GOT3 (cell line): ENCODE results near the gene ATP8A2.
"Not testable (repeated sequence)": the region's sequence is repeated elsewhere in the genome, so short reads cannot be mapped to it uniquely, and the experiment has no call there.

Experiments used
- DNase-seq: peaks from one replicate; lab custom pipeline; 2025; ENCODE audit warnings: mixed read lengths; lab: John Stamatoyannopoulos, UW

The ATP8A2 gene

DNA sequence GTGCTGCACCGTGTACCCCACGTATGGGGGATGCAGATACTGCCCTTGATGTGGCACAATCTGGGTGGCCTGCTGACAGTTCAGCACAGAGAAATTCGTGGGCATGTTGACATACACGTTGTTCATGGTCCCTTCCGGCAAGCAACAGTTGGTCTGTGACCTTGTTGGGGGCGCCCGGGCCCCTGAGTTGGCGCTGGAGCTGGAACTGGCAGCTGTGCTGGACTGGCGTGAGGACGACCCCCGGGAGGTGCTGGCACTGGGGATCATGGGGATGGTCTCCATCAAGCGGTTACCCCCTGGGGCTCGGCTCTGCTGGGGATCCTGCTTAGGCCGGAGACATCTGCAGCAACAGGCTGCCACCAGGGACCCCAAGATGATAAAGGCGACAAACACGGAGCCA lies 674.9 kb downstream of the ATP8A2 start:
- no peak for DNase-seq

DNA sequence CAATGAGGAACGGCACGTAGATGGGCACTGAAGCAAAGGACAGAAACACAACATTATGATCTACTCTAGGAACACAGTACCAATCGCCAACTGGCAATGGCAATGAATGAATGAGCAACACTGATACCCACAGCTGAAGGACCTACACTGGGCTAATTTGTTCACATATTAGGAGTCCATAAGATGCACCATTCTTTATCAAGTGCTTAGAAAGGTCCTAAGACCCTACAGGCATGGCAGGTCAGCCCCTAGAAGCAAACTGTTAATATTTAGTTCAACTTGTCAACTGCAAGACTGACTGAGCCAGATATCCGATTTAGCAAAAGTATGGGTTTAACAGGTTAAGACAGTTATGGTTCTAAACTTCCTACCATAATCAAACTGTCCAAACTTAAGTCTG lies 675.3 kb downstream of the ATP8A2 start:
- DNase-seq, result no peak

DNA sequence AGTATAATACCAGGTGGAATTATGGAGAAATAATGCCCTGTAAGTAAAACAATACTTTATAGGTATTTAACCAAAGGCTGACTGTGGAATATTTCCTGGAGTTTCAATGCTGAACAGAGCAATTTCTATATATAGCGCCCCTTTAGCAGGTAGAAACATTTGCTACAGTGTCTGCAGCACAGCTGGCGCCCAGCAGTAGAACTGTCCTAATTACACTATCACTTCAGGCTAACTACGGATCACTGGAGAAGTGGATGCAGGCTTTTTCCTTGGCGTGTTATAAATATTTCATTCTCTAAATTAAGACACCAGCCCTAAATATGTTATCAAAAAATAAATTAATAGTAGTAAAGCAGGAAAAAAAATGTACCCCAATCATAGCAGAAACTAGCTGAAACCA lies 677.0 kb downstream of the ATP8A2 start:
- no peak for DNase-seq

DNA sequence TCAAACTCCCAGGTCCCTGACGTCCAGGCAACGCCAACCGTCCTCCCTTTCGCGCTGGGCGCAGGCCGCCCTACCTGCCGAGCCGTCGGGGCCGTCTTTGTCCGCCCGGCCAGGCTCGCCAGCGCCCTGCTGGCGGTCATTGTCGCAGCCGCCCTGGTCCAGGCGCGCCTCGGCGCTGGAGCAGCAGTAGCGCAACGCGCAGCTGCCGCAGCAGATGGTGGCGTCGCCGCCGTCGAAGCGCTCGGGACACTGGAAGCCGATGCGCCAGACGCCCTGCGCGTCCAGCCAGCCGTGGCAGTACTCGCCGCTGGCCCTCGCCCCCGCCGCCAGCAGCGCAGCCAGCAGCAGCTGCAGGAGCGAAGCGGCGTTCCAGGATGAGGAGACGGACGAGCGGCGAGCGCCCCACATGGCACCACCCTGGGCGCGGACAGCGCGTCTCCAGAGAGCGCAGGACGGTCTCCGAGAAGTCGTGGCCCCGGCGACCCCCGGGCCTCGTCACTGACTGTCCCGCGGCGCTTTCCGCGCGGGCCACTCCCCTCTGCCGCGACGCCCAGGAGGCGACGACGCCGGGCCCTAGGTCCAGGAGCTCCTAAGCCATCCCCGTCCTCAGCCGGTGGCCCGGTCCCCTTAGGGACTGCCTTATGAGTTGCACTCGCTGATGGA lies 678.9 kb downstream of the ATP8A2 start:
- DNase-seq, result no peak

DNA sequence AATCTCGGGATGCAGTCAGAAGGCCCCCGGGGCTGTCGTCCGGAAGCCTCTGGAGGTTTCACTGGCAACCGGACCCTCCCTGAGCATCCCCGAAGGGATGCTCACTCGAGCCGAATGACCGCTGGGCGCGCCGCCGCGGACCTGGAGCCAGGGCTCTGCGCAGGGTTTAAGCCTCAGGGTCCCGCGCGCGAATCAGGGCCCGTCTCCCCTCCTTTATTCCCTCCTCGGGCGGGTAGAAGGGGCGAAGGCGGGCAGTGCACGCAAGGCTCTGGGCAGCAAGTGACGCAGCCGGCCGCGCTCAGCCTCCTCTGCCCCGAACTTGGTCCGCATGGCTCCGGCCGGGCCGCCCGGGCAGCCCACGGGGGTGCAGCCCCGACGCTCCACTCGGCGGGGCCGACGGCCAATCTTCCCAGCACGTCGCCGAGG lies 679.5 kb downstream of the ATP8A2 start:
- DNase-seq, result no peak

DNA sequence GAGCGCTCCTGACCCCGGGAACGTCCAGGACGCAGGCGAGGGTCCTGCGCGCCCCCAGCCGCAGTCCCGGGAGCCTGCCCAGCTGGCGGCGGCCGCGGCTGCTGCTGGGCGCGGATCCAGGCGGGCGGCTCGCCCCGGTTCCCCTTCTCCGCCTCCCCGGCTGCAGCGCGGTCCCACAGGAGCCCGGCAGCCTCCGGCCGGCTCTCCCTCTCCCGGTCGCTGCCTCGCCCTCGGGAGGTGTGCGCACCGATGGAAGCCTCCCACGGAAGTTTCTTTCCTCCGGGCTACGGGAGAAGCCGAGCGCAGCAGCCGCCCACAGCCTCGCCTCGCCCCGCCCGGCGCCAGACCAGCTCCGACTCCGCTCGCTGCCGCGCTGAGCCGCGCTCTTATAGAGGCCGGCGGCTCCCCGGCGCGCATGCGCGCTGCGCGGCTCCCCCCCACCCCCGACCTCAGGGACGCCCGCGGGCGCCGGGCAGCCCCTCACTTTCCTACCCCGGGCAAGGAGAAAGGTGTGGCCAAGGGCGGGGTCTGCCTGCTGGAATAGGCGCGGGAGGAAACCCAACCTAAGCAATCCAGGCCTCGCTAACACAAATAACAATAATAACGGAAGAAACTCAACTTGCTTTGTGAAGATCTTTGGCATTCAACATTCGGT lies 680.0 kb downstream of the ATP8A2 start, which contains the start of gene SHISA2:
Gene SHISA2 (minus strand): TSS at position 360 of the 655 bp plus-strand sequence. CDS start 1,041 bp downstream, outside the sequence.
- DNase-seq, result no peak

DNA sequence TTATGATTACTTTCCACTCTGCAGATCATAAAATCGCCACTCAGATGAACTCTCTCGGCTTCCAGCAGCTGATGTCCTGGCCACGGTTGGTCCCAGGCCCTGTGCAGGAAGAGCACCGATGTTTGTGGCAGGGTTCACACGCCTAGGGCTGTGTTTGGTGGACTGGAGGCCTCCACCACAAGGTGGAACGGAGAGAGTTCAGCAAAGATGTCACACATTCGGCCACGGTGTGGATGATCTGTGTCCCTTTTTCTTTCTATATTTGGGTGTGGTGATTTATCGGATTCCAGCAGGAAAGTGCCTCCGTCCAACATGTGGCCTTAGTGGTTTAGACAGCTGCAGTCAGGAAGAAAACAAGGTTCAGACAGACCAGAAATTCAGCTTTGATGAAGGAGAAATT lies 680.6 kb downstream of the ATP8A2 start:
- DNase-seq, result no peak

DNA sequence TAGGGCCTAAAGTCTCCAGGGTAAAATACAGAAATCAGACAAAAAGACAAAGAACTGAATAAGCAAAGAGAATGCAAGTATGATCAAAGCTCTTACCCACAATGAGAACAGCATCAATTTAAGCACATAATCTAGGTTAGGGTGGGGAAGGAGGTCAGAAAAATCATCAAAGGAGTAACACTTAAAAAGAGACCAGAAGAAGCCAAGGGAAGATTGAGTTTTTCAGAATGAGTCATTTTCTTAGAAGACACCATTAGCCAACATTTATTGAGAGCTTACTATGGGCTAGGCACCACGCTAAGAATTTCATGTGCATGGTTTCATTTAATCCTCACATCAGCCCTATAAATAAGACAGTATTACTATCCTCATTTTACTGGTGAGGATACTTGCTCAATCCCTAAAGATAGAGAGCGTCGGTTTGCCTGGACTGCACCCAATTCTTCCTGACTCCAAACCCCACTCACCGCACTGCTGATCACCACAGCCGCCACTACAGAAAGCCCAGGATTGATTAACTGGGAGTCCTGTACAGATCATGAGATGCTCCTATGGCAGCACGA lies 681.7 kb downstream of the ATP8A2 start:
- DNase-seq, result no peak

DNA sequence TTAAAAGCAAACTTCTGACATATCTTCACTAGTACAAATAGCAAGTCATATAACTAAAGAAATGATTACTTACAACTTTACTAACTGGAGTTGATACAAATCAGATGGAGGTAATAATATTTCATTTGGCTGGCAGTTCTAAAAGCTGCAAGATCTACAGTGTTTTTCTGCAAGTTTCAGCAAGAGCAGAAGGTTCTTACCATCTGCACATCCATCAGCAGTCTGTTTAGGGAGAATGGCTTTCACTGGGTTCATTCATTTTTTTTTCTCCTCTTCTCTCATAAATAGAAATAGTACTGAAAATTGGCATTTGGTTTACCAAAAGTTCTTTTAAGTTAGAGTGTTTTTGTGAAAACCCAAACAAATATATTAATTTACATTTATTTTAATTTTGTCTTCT lies 683.1 kb downstream of the ATP8A2 start:
- DNase-seq, result no peak

DNA sequence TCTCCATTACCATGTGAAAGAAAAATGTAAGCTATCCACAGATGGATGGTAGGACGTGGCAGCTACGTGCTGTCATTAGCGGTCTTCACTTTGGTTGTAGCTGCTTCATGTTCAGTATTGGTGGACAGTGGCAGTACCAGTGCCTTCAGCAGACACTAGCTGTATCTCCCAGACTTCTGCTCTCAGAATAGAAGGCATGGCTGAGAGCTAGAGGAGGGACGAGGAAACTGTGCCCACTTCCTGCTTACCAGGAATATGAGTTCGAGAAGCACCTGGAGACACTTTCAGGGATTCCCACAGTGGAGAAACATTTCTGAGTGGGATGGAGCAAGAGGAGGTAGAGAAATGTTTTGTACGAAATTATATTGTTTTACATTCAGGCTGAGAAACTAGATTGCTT lies 686.9 kb downstream of the ATP8A2 start:
- no peak for DNase-seq

DNA sequence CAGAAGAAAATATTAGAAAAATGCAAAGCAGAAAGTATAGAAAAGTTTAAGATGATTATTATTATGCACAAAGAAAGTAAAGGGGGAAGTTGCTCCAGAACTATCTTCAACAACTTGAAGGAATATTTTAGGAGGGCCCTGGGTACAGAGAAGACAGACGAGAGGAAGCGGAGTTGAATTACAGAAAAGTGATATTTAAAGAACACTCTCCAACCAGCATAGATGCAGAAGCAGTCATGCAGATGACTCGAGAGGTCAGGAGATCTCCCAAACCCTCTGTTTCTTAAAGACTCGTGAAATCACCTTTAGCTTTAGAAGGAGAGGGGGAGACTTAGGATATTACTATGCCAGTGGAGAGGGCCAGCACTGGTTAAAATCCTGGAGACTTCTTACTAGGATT lies 688.6 kb downstream of the ATP8A2 start:
- DNase-seq, result no peak

DNA sequence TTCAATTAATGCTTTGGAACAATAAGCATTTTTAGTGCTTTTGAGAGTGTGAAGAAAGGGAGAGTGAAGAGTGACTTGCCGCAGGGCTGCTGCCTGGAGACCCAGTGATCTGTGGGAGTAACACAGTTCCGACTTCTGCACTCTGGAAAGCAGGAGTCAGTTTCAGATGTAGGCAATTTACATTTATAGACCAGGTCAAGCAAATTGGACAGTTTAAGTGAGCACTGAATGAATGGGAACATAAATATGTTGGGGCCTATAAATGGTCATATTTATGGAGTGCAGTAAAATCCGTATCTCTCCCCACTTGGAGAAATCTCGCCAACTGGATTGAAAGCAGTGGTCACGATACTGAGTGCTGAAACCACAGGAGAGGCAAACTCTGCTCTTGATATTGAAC lies 689.5 kb downstream of the ATP8A2 start:
- DNase-seq, result no peak

DNA sequence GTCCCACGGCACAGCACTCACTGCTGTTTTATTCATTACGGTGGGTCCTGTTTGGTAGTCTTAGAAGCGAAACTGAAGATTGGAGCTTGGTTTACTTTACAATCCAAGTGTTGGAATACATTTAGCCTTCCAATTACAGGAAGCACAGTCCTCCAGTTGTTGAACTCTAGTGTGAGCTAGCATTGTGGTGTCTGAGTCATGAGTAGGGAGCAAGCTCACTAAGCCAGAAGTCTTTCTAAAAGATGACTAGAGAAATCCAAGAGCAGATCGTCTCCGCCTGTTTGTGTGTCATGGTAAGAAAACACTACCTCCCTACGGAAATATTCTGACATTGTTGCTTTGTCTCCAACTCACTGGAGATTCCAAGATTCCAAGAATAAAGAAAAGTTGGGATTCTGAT lies 690.2 kb downstream of the ATP8A2 start:
- no peak for DNase-seq

DNA sequence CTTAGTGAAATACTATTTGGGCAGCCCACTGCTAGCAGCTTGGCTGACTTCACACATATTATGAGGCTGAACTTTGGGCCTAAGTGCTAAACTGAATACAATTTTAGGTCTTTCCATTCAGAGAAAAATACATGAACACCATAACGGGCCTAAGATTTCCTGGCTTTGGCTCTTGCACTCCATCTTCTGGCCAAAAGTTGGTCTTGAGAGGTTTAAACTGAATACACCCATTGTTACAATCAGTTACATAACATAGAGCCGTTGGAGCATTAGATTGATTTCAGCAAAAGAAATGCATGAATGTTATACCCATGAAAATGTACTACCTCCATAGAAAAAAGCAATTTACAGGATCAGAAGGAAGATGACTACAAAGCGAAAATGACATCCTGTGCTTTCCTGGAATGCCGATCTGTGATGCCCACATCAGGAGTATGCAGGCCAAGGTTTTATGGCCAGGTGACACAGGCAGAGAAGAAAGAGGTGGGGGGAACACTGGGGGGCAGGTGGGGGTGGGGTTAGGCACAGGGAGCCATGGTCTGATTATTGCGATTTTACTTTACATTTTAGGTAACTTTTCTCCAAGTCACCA lies 691.2 kb downstream of the ATP8A2 start:
- no peak for DNase-seq

DNA sequence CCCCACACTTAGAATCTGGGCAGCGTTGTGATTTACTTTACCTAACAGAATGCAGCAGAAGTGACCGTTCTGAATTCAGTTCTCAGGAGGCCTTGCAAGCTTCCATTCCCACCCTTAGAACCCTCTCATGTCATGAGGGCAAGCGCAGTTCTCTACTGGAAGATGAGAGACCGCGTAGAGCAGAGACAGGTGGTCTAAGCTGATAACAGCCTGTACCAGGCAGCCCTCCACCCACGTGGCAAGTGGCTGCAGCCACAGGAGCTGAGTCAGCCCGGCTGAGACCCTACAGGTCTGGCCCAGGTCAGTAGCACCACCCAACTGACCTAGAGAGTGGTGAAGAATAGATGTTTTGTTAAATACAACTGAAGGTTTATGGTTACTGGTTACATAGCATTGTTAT lies 694.7 kb downstream of the ATP8A2 start:
- DNase-seq, result not testable (repeated sequence)

DNA sequence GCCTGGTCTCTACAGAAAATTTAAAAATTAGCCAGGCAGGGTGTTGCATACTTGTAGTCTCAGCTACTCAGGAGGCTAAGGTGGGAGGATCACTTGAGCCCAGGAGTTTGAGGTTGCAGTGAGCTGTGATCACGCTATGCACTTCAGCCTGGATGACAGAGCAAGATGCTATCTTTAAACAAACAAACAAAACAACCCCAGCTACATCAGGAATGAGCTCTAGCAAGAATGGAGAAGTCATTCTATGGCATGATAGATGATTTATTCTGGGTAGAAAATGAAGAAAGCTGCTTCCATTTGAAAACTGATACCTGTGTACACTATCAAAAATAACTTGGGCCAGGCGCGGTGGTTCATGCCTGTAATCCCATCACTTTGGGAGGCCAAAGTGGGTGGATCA lies 695.8 kb downstream of the ATP8A2 start:
- no peak for DNase-seq

DNA sequence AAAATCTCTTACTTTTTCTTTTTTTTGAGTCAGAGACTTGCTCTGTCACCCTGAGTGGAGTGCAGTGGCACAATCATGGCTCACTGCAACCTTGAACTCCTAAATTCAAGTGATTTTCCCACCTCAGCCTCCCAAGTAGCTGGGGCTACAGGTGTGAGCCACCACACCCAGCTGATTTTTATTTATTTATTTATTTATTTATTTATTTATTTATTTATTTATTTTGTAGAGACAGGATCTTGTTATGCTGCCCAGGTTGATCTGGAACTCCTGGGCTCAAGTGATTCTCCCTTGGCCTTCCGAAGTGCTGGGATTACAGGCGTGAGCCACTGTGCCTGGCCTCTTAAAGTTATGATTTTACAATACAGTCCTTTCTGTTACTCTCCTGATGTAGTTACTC lies 696.6 kb downstream of the ATP8A2 start:
- not testable (repeated sequence) for DNase-seq

DNA sequence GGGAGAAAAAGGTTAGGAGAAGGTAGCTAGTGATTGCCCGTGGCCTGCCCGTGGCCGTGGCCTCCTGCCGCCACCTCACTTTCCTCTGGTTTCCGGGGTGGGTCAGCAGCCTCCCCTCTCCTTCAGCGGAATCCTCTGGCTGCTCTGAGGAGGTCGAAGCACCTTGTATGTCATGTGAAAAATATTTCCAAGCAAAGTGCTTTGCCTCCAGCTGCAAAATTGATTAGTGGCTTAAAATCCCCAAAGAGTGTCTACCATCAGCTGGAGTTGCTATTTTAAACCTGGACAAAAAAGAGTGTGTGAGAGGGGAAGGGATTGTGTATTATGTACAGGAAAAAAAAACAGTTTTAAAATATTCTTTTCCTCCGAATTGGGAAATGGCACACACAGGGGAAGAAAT lies 697.9 kb downstream of the ATP8A2 start:
- DNase-seq, result not testable (repeated sequence)

DNA sequence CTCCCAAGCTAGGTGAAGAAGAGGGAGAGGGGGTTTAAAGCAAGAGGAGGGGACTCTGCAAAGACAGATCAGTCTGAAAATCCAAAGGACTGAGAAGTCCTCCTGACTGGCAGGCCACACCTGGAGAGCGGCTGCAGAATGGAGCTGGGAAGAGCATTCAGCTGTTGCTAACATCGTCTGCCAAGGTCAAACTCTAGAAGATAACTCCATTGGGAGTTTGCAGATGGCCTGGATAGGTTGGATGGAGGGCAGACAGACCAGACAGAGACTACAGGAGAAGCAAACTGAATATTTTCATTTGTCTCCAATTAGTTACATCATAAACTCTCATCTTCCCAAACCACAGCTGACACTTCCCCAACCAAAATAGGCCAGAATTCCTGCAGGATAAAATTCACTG lies 699.9 kb downstream of the ATP8A2 start:
- DNase-seq, result no peak

DNA sequence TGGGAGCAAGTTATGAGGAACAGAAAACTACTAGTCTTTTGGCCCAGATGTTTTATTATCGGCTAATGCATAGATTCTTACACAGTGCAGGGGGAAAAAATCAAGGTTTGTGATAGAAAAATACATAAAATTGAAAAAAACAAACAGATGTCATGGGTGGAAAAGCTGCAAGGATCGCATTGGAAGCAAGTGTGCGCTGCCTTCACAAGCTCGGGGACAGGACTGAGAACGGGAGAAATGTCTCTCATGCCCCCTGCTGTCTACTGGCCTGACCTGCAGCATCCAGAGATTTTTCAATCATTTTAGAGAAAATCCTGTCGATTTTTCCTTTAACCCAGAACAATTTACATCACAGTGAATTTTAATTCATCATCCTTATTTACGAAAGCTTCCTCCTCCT lies 700.6 kb downstream of the ATP8A2 start:
- not testable (repeated sequence) for DNase-seq

DNA sequence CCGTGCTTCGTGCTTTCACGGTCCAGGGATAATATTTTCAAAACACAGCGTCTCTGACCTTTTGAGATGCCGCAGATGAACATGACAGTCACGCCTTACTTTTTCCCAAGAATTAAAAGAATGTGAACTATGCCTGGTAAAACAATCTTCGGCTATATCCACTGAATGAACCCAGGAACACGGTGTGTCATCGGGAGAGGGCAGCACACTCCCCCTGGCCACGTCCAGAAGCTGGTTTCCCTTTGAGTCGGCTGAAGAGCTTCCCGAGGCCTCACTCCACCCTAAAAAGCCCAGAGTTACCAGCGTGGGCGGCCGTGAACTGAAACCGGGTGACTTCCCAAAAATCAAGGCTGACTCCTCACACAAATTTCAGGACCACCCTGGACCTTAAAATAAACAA lies 702.9 kb downstream of the ATP8A2 start:
- no peak for DNase-seq
